ENCODE data around the gene IL22RA1.

IL22RA1 gene

DNA sequence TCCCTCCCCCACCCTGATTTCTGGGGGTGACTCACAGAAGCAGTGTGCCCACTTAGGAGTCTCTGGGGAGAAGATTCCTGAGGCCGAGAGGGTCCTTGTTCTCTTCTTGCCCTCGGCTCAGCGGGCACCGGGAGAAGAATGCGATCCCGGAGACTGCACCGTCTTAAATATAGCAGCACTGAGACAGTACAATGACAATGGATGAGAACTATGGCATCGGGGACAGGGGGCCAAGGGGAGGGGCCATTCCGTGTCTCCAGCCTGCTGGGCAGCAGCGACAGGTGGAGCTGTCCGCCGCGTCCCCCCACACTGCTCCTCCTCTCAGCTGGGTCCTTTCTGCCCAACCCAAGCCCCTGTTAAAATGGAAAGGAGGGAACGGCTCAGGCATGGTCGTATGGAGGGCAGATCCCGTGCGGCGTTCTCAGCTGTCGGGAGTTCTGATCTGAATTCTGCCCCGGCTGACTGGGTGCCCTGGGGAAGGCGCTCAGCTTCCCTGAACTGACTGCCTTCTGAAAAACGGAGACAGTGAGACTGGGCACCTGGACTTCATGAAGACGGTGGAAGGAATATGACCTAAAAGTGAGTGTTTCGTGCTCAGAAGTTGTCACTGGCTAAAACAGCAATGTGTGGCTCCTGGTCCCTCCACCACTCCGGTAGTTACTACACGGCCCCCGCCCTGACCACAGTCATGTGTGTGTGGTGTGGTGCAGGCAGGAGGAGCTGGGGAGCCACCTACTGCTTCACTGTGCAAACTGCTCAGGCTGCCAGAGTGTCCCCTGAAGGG lies 30.8 kb downstream of the IL22RA1 start, which contains the start of gene MYOM3:
Gene MYOM3, minus strand, starts transcription at position 140 of the 784 bp plus-strand sequence. CDS start 3,499 bp downstream, outside the sequence.
- DNase-seq, result no peak

DNA sequence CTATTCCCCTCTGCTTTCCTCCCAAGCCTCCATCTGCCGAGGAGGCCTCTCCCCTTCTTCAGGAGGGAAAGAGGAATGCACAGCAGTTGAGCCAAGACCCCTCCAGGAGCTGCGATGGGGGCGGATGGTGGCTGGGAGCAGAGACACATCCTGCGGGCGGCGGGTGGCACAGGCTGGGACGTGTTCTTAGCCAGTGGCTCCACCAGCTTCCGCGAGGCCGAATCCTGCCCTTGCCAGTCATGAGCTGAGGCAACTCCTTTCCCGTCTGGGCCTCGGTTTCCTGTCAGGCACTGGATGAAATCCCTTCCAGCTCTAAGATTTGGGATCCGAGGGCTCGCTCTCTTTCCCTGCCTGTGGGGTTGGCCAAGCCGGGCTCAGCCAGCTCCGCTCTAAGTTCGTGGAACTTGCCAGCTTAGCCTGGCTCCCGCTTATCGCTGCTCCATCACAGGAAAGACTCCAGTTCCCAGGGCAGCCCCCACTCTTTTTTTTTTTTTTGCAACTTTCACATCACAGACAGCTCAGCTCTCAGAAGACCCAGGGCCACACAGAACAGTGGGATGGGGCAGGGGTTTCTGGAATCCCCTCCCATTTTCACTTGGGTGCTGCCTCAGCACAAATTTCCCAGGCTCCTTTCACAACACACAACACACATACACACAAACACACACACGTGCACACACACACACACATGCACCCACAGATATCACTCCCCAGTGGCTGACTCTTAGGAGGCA lies 31.5 kb downstream of the IL22RA1 start:
- no peak for DNase-seq

DNA sequence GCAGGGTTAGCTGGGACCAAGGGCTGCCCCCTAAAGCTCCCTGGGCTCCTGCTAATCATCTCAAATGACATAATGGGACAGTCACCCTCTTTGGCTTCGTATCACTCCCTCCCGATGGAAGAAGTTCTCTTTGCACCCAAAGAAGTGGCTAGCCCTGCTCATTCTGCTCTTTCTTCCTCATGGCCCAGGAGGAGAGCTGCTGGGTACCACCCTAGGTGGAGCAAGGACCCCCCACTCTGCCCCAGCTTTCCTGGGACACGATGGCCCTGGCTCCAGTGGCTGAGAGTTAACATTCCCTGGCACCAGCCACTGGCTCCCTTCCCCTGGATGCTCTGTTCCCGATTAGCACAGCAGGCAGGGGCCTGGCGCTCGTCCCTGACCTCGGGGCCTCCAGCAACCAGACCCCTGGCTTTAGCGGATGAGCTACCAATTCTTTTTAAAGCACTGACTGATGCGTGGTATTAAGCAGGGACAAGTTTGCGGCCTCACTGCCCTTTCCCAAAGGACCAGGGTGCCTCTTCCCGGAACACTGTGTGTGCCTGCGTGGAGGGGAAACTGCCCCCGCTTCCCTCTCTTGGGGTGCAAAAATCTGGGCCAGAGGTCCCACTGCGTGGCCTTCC lies 32.2 kb downstream of the IL22RA1 start:
- DNase-seq, result no peak

DNA sequence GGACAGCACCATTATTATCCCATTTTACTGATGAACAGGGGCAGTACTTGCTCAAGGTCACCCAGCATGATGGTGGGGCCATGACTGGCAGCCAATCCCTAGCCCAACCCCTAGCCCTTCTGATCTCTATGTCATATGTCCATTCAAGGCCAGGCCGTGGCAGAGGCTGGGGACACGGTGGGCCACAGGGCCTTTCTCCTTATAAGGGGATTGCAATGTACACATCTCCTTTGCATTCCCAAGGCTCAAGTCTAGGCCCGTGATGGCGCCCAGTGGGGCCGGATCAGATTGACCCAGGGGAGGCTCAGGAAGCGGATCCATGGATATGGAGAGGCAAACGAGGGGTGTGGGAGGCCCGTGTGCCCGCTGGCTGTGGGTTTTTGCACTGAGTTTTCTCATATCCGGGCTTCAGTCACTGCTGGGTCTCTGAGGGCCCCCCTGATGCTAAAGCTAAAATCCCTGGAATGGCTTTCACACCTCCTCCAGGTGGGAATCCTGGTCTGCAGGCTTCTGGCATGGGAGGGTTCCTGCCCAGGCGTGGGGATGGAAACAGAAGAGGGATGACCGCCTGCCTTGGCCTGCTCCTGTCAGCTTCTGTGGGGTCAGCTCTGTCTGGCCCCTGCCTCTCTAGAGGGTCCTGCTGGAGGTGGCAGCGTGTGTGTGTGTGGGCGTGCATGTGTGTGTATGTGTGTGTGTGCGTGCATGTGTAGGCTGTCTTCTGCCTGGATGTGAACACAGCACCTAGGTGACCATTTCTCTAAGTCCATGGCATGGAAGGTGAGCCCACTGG lies 33.1 kb downstream of the IL22RA1 start:
- no peak for DNase-seq

DNA sequence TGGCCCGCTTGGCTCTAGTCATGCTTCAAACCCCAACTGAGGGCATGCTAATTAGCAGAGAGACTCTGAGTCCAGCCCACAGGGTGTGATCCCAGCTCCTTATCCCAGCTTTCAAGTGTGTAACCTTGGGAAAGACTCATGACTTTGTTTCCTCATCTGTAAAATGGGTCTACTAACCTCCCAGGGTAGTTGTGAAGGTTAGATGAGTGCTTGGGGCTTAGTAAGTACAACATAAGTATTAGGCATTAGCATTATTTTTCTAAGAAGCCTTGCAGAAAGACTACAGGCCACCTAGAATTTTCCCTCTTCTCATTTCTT lies 33.8 kb downstream of the IL22RA1 start:
- no peak for DNase-seq

DNA sequence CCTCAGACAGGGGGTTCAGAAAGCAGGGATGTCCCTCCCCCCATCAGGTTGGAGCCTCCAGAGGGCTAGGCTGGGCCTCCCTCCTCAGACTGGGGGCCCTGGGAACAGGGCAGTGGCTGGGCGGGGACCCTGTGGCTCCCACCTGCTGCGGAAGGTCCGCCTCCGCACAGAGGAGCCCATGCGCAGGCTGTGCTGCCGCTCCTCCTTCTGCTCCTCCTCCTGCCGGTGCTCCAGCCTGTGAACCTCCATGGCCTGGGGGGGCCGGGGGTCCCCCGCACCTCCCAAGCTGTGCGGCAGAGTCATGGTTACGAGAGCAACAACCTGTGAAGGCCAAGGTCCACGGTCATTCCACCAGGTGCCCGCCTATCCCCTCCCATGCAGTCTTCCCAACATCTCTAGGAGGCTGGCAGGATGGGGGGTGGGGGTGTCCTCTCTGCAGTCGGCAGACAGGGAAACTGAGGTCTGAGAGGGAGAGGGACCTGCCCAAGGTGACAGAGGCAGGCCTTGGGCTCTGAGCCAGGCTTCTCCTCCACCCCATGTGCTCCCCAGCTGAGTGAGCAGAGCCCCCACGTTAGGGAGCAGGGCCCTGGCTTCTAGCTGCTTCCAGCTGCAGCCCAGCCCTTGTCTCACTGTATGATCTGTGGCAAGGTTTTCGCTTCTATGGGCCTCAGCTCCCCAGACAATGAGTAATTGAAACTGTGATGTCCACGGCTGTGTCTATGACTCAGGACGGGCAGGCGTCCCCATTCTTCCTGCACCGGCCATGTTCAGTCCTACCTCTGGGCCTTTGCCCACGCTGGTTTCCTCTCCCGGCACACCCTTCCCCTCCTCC lies 34.4 kb downstream of the IL22RA1 start:
- DNase-seq, result no peak

DNA sequence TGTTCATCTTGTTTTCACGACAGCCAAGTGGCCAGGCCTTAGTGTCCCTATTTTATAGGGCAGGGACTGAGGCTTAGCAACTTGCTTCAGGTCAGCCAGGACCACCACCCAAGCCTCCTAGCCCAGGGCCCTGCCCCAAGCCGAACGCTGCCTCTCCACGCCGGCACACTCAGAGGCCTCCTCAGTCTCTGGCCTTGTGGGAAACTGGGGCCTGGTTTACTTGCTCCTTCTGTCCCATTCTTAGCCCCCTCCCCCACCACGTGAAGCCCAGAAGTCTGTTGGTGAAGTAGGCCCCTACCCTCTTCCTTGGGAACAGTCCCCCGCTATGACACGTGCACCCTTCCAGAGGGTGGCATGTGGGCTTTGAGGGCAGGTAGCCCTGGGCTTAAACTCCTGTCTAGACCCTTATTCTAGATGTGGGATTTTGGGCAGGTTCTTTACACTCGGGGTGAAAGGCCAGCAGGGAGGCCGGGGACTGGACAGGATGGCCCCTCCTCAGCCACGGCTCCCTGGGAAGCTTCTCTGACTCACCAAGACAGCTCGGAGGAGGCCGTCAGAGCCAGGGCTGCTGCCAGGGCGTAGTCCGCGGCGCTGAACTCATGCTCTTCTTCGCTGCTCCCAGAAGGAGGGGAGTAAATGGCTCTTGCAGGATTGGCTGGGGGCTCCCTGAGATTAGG lies 35.3 kb downstream of the IL22RA1 start:
- DNase-seq, result no peak

DNA sequence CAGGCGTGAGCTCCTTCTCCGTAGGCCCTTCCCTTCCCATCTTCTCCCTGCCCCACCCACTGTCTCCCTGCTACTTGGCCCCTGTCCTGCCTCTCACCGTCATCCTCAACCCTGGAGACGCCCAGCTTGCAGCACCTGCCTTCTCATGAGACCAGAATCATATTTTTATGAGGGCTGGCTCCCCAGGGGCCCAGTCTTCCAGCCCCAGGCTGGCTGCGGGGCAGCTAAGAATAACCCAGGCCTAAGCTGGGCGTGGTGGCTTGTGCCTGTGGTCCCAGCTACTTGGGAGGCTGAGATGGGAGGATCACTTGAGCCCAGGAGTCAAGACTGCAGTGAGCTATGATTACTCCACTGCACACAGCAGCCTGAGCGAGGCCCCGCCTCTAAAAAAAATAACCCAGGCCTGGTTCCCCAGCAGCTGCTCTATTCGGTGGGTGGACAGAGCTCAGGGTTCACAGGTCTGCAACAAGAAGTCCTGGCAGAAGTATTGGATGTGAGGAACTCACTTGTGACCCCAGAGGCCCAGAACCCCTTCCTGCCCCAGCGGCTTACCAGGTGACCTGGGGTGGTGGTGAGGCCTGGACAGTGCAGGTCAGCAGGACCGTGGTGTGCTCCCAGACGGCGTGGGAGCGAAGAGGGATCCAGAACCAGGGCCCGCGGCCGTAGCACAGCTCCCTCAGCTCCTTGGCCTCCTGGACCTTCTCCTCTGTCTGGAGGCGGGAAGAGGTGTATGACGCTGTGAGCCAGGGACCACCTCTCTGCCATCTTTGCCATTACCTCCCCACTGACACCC lies 37.4 kb downstream of the IL22RA1 start:
- DNase-seq, result no peak

DNA sequence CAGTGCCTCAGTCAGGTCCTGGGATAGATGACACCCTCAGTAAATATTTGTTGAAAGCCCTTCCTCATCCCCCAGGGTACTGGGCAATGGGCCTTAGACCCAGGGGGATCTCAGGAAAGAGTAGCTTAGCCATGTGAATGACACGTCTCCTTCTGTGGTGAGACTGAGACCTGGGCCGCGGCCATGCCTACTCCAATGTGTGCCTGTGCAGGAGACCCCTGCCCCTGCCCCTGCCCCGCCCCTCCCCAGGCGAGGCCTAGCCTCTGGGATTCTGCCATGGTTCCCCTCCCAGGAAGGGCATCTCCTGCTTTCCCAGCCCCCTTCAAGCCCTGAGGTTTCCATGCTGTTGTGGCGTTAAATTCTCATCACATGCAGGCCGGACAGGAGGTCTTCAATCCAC lies 38.1 kb downstream of the IL22RA1 start:
- no peak for DNase-seq

DNA sequence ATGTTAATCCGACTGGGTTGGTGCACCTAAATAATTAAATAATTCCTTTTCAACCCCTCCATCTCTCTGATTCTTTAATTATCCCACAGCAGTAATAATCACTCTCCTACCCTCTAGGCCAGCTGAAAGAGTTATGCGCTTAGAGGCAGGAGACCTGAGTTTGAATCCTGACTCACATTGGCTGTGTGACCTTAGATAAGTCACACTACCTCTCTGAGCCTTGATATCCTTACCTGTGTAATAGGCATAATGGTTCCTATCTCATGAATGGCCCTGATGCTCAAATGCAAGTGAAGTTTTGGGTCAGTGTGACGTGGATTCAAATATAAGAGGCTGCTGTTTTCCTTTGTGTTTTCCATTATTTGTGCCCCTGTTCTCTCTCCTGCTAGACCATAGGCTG lies 39.1 kb downstream of the IL22RA1 start:
- no peak for DNase-seq

DNA sequence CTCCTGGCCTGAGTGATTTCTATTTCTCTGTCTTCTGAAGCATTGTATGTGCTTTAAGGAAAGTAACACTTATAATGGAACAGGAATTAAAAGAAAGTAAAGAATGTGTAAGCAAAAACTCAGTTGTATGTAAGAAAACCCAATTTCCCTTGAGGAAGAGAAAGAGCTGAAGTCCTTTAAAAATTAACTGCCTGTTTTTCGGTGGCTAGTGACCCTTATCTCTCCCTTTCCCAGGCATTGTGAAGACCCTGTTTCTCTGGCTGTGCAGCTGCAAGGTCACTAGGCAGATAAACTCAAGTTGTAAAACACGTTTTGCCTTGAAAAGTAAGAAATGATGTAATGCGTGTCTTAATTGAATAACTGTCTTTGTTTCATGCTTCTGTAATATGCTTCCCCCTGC lies 39.5 kb downstream of the IL22RA1 start:
- no peak for DNase-seq

DNA sequence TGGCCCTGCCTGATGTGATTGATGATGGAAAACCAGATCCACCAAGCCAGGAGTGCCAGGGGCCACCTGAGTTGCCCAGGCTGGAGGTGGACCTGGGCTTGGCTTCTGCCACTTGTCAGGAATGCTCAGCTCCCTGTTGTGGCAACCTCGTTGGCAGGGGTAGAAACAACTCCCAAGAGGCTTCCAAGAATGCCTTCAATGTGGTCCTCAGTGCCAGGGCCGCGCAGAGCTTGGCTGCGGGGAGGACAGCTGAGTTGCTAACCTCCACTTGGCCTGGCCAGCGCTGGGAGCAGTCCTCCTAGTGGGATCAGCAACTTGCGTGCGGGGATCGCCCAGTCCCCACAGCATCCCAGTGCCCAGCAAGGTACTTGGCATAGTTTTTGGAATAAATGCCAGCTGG lies 40.0 kb downstream of the IL22RA1 start:
- DNase-seq, result no peak

DNA sequence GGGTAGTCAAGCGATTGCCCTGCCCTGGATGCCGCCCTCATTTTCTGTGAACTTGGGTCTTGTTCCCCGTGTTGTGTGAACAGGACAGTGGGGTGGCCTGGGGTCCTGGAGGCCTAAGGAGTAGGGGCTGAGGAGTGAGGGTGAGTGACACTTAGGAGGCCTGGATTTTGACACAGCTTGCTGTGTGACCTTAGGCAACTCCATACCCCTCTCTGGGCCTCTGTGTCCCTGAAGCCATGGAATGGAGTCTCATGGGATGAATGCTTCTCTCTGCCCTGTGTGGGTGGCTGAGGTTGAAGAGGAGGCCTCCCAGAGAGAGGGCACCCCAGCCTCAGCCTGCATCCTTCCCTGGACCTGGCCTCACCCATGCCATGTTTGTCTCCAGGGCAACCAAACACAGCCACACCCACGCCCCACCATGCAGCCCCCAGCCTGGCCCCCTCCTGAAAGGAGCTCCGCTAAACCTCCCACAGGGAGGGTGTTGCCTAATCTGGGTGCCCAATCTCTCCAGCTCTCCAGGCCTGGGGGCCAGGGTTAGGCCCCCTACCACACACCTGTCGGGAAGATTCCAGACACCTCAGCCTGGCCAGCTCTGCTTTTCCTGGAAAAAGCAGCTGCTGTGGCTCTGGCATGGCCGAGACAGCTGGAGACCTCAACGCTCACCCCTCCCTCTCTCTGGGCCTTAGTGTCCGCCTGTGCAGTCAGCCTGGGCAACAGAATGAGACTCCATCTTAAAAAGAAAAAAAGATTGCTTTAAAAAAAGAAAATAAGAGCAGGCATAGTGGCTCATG lies 40.9 kb downstream of the IL22RA1 start:
- DNase-seq, result no peak

DNA sequence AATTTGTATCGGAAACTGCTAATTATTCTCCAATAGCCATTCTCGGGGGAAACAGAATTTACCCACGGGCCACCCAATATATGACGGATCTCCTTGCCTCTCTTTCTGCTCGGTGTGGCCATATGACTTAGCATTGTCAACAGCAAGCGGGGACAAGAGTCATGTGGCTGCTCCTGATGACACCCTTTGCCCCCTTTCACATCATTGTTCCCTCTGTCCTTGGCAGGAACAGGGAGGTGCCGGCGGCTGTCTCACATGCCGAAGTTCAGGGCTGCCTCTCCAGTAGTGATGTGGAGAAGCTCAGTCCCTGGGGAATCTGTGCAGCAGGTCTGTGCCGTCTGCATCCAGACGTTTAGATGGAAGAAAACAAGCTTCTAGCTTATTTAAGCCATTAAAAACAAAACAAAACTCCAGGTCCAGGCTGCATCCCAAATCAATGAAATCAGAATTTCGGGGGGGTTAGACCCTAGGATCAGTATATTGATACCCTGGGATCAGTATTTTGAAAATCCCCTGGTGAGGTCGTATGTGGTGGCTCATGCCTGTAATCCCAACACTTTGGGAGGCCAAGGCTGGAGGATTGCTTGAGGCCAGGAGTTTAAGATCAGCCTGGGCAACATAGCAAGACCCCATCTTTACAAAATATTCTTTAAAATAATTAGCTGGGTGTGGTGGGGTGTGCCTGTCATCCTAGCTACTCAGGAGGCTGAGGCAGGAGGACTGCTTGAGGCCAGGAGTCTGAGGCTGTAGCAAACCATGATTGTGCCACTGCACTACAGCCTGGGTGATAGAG lies 41.8 kb downstream of the IL22RA1 start:
- DNase-seq, result no peak

DNA sequence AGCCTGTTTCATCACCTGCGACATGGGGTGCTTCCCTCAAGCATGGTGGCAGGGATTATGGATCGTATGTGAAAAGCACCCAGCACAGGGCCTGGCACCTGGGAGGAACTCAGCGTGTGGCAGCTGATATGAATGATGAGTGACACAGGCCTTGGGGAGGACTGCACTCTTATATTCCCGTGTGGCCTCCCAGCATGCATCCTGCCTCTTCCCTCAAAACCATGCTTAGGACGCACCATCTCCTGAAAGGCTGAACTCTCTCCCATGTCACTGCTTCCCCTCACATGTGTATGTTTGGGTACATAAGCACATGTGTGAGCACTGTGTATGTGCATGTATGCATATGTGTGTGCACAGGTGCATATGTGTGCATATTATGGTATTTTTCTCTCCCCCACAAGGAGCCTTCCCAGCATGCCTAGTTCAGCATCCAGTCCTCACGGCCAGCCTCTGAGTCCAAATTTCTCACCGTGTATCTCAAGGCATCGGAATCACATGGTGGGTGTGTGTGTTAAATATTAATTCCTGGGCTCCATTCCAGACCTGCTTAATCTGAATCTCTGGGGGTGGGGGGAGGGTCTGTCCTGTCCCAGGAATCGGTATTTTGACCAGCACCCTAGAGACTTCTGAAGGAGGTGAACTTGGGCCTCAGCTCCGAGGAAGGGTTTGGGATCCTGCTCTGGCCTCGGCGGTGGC lies 43.8 kb downstream of the IL22RA1 start:
- no peak for DNase-seq

DNA sequence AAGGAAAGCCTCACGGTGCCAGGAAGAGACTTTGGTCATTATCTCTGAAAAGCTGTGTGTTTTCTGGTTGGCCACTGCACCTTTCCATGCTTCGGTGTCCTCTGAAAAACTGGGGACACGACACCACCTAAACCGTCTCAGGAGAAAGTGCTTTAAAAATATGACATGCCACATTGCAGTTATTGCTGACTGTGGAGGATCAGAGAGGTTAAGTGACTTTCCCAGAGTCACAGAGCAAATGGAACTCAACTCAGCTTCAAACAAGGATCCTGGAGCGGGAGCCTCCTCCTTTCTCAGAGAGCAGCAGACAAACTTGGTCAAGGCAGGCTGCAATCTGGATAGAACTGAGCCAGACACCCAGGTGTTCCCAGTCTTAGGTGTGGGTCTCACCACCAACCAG lies 44.8 kb downstream of the IL22RA1 start:
- DNase-seq, result no peak

DNA sequence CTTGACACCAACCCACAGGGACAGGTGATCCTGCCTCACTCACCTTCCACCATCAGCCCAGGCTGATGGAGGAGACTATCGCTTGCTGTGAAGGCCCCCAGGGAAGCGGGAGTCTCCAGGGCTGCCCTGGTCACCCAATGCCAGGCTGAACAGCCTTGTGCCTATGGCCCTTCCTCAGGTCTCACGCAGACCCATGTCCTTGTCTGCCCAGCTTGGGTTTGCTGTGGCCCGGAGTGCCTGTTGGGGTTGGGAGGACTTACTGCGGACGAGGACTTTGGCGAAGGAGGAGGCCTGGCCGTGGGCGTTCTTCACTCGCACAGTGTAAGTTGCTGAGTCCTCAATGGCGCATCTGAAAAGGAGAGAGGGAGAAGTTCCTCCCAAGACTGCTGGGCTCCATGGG lies 45.3 kb downstream of the IL22RA1 start:
- no peak for DNase-seq

DNA sequence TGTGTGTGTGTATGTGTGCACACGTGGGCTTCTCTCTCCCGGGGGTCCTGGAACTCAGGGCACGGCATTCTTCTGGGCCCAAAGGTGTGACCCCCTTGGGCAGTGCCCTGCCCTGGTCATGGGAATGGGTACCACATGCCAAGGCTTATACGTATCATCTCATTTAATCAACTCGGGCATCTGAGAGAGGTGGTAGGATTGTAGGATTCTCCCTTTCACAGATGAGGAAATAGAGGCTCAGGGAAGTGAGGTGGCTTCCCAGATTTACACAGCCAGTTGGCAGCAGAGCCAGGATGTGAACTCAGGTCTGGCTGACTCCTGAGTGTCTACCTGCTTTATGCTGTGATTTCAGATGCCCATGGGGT lies 46.2 kb downstream of the IL22RA1 start:
- DNase-seq, result no peak

Measured in NCI-H187 treated with DMSO at 0.1 percent for 48 hours (cell line).